GM21576 (cell line): ENCODE results near the gene SLC13A2.
A peak's percentile ranks its signal among the peaks of the same experiment; 100 is the strongest.

Experiments used
- ATAC-seq: cut with Tn5 transposase; IDR thresholded peaks from one replicate; pipeline ENCODE4 v1.9.1; 2021; ENCODE audit warnings: mild to moderate bottlenecking, moderate library complexity; ENCODE audit not compliant: unreplicated experiment

The SLC13A2 gene

GRCh38 chr17:28470266-28470913, 3.1 kb upstream of the SLC13A2 start:
- ATAC-seq, result no peak

- no peak for ATAC-seq
These were observed 2.5 kb upstream of the SLC13A2 start for GRCh38 chr17:28470914-28471366.

GRCh38 chr17:28471531-28472342, 1.7 kb upstream of the SLC13A2 start:
- ATAC-seq, result no peak

- ATAC-seq, result no peak
These were observed 460 bp upstream of the SLC13A2 start for GRCh38 chr17:28472871-28473497.

GRCh38 chr17:28474111-28474531, 677 bp downstream of the SLC13A2 start:
- ATAC-seq, result no peak

GRCh38 chr17:28475151-28475900, 1.9 kb downstream of the SLC13A2 start:
- ATAC-seq, result no peak

- ATAC-seq, result no peak
These were observed 2.8 kb downstream of the SLC13A2 start for GRCh38 chr17:28476076-28476865.

- ATAC-seq, result no peak
These were observed 4.5 kb downstream of the SLC13A2 start for GRCh38 chr17:28477928-28478327.

GRCh38 chr17:28478712-28479615, 5.5 kb downstream of the SLC13A2 start:
- ATAC-seq, result no peak

- no peak for ATAC-seq
These were observed 6.8 kb downstream of the SLC13A2 start for GRCh38 chr17:28480278-28480677.

- no peak for ATAC-seq
These were observed 7.5 kb downstream of the SLC13A2 start for GRCh38 chr17:28480799-28481571.

GRCh38 chr17:28482551-28483199, 9.2 kb downstream of the SLC13A2 start:
- no peak for ATAC-seq

GRCh38 chr17:28484296-28484695, 10.9 kb downstream of the SLC13A2 start:
- peak; percentile 79 for ATAC-seq

- ATAC-seq, result no peak
These were observed 11.6 kb downstream of the SLC13A2 start for GRCh38 chr17:28485049-28485448.

- no peak for ATAC-seq
These were observed 14.6 kb downstream of the SLC13A2 start for GRCh38 chr17:28487881-28488532.

GRCh38 chr17:28488533-28489276, 15.3 kb downstream of the SLC13A2 start:
- no peak for ATAC-seq

GRCh38 chr17:28491286-28491685, 17.8 kb downstream of the SLC13A2 start:
- no peak for ATAC-seq
